ENCODE data around the gene TM2D3.

- no peak for TF ChIP-seq CTCF (IDR thresholded peaks at IDR 0.05 in 8 of 11, conservative IDR thresholded peaks at IDR 0.05 in 3 of 11)
- peak in 2 of 3 donors; percentile 12 to 30 for TF ChIP-seq POLR2AphosphoS5 (IDR thresholded peaks at IDR 0.05)
- TF ChIP-seq POLR2A (IDR thresholded peaks at IDR 0.05) = no peak
These were observed 23.8 kb upstream of the TM2D3 start for GRCh38 chr15:101675796-101676582.

Measured in spleen (tissue), 7 donors.